HCT116 (cell line): Measurements from ENCODE around the gene GAL3ST2. TPM values are rescaled to one million over a fixed set of nuclear protein-coding genes. Genes with fewer than 3 reads are reported as not detected.

ENCODE experiments used
- ATAC-seq: fragments of 200-7000 bp; cut with Tn5 transposase; 2 replicates; pipeline ENCODE4 v1.9.1; 2020; ENCODE audit warnings: mild to moderate bottlenecking, moderate library complexity
- BruUV-seq: library from RNA; stranded (reverse); fragments of 400-500 nt; replicated peaks from 2 replicates; lab custom pipeline; 2021; lab: Mats Ljungman, UMichigan
- CTCF ChIA-PET: fragments of 300-600 bp; sonication (Branson Sonifier 250); formaldehyde crosslinking; loops from one replicate; lab custom pipeline; 2021; ENCODE audit warnings: antibody characterized with exemption; lab: Charles Lee
- POLR2A ChIA-PET: fragments of 300-600, 350-600 bp; sonication (Branson Sonifier 250); formaldehyde crosslinking; loops from one replicate; lab custom pipeline; 2021; ENCODE audit warnings: antibody characterized with exemption; lab: Charles Lee
- RAD21 ChIA-PET, 2 experiments: fragments of 300-600 bp; sonication (Branson Sonifier 250); formaldehyde crosslinking; loops; one replicate each; lab custom pipeline; 2023; ENCODE audit warnings: low total read pairs in 2 of 2; ENCODE audit not compliant: uncharacterized antibody in 2 of 2, unreplicated experiment in 2 of 2, low non-redundant PET in 1 of 2; lab: Charles Lee
- DNase-seq: peaks from one replicate; pipeline ENCODE4 v3.0.0-alpha.2; 2010; ENCODE audit warnings: low read depth, low spot score
- H2AFZ ChIP-seq: fragments of 200-600 bp; shearing (Covaris generic), sonication (generic); 2 replicates; pipeline ENCODE4 v1.6.1; 2017; ENCODE audit warnings: low read depth, mixed run types, mixed read lengths, antibody characterized with exemption, low read length; ENCODE audit not compliant: poor library complexity, severe bottlenecking
- H3K27ac ChIP-seq: 2 replicates; pipeline ENCODE4 v1.5.1; 2012; ENCODE audit warnings: low read depth, low read length
- H3K27me3 ChIP-seq: fragments of 200-600 bp; sonication (generic); 2 replicates; pipeline ENCODE4 v1.6.1; 2016; ENCODE audit warnings: mixed run types, low read length, mixed read lengths; ENCODE audit not compliant: insufficient read depth
- H3K36me3 ChIP-seq, 2 experiments: fragments of 200-500 bp in 1 of 2; fragments of 200-600 bp in 1 of 2; sonication (Bioruptor generic) in 1 of 2; sonication (generic) in 1 of 2; 2 replicates each; pipeline versions ENCODE4 v1.5.1 to v1.6.1; 2014 to 2016; ENCODE audit warnings: low read length in 2 of 2, inconsistent platforms in 1 of 2, mixed read lengths in 1 of 2, mixed run types in 1 of 2; ENCODE audit not compliant: insufficient read depth in 2 of 2, control insufficient read depth in 1 of 2
- H3K4me1 ChIP-seq, 2 experiments: fragments of 200-600 bp in 1 of 2; sonication (generic) in 1 of 2; 2 replicates each; pipeline versions ENCODE4 v1.5.1 to v1.6.1; 2012 to 2017; ENCODE audit warnings: low read length in 2 of 2, inconsistent platforms in 1 of 2, mild to moderate bottlenecking in 1 of 2, mixed read lengths in 1 of 2, mixed run types in 1 of 2, moderate library complexity in 1 of 2; ENCODE audit not compliant: insufficient read depth in 2 of 2, control insufficient read depth in 1 of 2
- H3K4me2 ChIP-seq: fragments of 200-600 bp; sonication (generic); 2 replicates; pipeline ENCODE4 v1.6.1; 2017; ENCODE audit warnings: mixed run types, low read length, mixed read lengths
- H3K4me3 ChIP-seq, 2 experiments: fragments of 200-600 bp in 1 of 2; sonication (generic) in 1 of 2; replicated peaks in 1 of 2; 2 replicates each; pipeline ENCODE4 v1.5.1; 2011 to 2016; ENCODE audit warnings: low read length in 2 of 2, control low read depth in 1 of 2, low read depth in 1 of 2, mild to moderate bottlenecking in 1 of 2, mixed read lengths in 1 of 2, mixed run types in 1 of 2
- H3K79me2 ChIP-seq: fragments of 200-600 bp; sonication (generic); 2 replicates; pipeline ENCODE4 v1.6.1; 2017; ENCODE audit warnings: mild to moderate bottlenecking, mixed run types, low read length, moderate library complexity, mixed read lengths; ENCODE audit not compliant: insufficient read depth
- H3K9ac ChIP-seq: fragments of 200-600 bp; sonication (generic); 2 replicates; pipeline ENCODE4 v1.6.1; 2016; ENCODE audit warnings: low read length, mixed read lengths
- H3K9me2 ChIP-seq: fragments of 200-600 bp; sonication (generic), shearing (Covaris generic); 2 replicates; pipeline ENCODE4 v1.6.1; 2017; ENCODE audit warnings: mixed run types, mild to moderate bottlenecking, moderate library complexity; ENCODE audit not compliant: insufficient read depth
- H3K9me3 ChIP-seq, 2 experiments: fragments of 200-500 bp in 1 of 2; fragments of 200-600 bp in 1 of 2; sonication (Bioruptor generic) in 1 of 2; sonication (generic) in 1 of 2; 2 replicates each; pipeline ENCODE4 v1.6.1; 2014 to 2017; ENCODE audit warnings: low read length in 2 of 2, mixed read lengths in 2 of 2, inconsistent platforms in 1 of 2, low read depth in 1 of 2, mild to moderate bottlenecking in 1 of 2, mixed run types in 1 of 2, moderate library complexity in 1 of 2; ENCODE audit not compliant: control insufficient read depth in 1 of 2, insufficient read depth in 1 of 2
- H4K20me1 ChIP-seq: fragments of 200-600 bp; sonication (generic), shearing (Covaris generic); 2 replicates; pipeline ENCODE4 v1.6.1; 2017; ENCODE audit warnings: mixed run types, mild to moderate bottlenecking, moderate library complexity; ENCODE audit not compliant: insufficient read depth
- EGR1 ChIP-seq: IDR thresholded peaks from 2 replicates; pipeline ENCODE4 v1.6.1; 2012; ENCODE audit warnings: low read depth
- ELF1 ChIP-seq: IDR thresholded peaks from 2 replicates; pipeline ENCODE4 v1.6.1; 2012; ENCODE audit warnings: low read depth, borderline replicate concordance
- EZH2phosphoT487 ChIP-seq: fragments of 200-600 bp; IDR thresholded peaks from 2 replicates; pipeline ENCODE4 v1.6.1; 2018; ENCODE audit warnings: antibody characterized with exemption, borderline replicate concordance
- MAX ChIP-seq: IDR thresholded peaks from 2 replicates; pipeline ENCODE4 v1.6.1; 2012
- SP1 ChIP-seq: IDR thresholded peaks from 2 replicates; pipeline ENCODE4 v1.6.1; 2012; ENCODE audit warnings: low read depth
- TCF7L2 ChIP-seq: IDR thresholded peaks from 2 replicates; pipeline ENCODE4 v1.7.0; 2011; ENCODE audit warnings: borderline replicate concordance, inconsistent platforms; ENCODE audit not compliant: insufficient read depth, insufficient read length; ENCODE audit errors: extremely low read depth
- ZFX ChIP-seq: fragments of 450-650 bp; IDR thresholded peaks from 2 replicates; pipeline ENCODE4 v1.6.1; 2017
- intact Hi-C: fragments of 100-400 bp; cut with micrococcal nuclease; formaldehyde crosslinking; loops from 2 replicates; pipeline ENCODE4 v1.10.0; 2022
- total RNA-seq: library from RNA; stranded (reverse); gene quantifications from one replicate; pipeline ENCODE4 v1.2.1, GENCODE V29; 2021; ENCODE audit not compliant: unreplicated experiment

GAL3ST2 gene
- total RNA-seq, 1 experiment from 2014 or later = 0.44 TPM

DNA sequence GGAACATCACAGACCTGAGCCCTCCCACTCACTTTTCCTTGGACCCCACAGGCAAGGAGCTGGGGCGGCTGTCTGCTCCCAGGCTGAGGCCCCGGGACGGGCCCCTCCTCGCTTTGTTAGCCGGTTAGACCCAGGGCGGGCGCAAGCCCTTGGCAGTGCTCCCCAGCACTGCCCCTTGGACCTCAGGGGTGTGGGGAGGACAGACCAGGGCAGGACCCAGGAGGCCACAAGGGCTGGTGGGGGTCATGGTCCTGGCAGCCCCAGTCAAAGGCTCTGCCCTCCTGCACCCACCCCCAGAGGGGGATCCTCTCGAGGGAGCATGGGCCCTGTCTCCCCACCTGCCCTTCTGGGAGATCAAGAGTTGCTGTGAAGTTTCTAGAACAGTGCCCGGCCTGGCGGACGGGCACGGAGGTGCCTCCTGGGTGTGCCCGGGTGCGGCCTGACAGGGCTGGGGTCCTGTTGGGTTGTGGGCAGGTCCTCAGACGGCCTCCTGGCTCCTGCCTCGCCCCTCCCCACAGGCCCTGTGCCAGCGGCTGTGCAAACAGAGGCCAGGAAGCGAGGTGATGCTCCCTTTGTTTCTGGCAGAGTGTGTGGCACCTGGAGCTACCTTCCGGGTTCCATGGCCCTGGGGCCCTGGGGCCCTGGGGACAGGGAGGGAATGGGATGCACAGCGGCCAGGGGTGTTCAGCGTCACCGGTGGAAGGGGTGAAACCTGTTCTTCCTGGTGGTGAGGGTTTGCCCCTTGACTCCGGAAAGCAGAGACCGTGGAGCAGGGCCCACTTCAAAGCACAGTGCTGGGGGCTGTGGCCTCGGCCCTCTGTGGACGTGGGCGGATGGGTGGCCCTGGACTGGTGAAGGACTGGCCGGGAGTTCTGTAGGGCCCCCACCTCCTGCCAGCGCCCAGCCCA, 2.9 kb upstream of the GAL3ST2 start (continued):
- TF ChIP-seq ELF1 = no peak
- TF ChIP-seq EZH2phosphoT487 = no peak

DNA sequence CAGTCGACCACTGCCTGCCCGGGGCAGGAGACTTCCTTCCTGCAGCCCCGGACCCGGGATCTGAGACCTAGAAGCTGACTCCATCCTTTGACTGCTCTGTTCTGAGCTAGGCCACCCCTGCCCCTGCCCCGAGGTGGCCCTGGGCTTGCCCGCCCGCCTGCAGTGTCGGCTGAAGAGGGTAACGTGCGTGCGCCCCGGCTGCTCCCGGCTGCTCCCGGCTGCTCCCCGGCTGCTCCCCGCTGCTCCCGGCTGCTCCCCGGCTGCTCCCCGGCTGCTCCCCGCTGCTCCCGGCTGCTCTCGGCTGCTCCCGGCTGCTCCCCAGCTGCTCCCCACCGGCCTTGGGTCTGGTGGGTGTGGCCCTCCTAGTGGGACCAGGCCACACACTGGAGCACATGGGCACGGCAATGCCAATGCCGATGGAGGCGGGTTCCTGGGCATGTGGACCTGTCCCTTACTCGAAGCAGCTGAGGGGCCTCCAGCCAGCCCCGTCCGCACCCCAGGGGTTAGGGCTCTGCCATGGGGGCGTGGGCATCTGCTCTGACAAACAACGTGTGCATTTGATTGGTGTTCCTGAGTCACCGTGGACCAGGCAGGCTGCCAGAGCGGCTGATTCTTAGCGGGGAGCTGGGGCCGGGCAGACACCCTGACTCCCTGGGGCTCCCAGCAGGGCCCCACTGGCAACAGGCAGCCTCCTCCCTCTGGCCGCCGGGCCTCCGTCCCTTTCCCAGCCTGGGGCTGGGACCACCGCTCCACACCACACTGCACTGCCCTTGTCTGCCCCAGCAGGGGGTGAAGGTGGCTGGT, 2.0 kb upstream of the GAL3ST2 start:
- peaks cover 16 to 31% of the 10 kb centered on the region in 2 experiments for H3K4me1 ChIP-seq
- H3K27me3 ChIP-seq = no peaks in the 10 kb centered on the region
- CTCF ChIA-PET = no interaction called here
- H3K9me3 ChIP-seq = no peaks in the 10 kb centered on the region
- DNase-seq = peak; percentile 29
- POLR2A ChIA-PET = no interaction called here
- H3K36me3 ChIP-seq = no peaks in the 10 kb centered on the region
- RAD21 ChIA-PET = interaction anchor here in 1 of 2 experiments (0.5 kb wide), 1 partner anchor 77 kb away, joined by 4 read pairs; no protein-coding TSS in a partner anchor
- no peaks in the 10 kb centered on the region for H4K20me1 ChIP-seq
- no peaks in the 10 kb centered on the region for H3K9me2 ChIP-seq
- peak overlapping the region; percentile 73 for H3K4me2 ChIP-seq
- H3K79me2 ChIP-seq = no peaks in the 10 kb centered on the region
- ATAC-seq = peak; percentile 82
- H3K9ac ChIP-seq = peak overlapping the region; percentile 45
- no TSS peak for BruUV-seq
- intact Hi-C loops = no loop called here
- H3K4me3 ChIP-seq = peak overlapping the region in 1 of 2 experiments; percentile 37; a peak in 2 of 4 replicates
- peak overlapping the region; percentile 14; the same call in 1 of the 2 replicates for H3K27ac ChIP-seq
- TF ChIP-seq SP1 (no peak), ZFX (no peak), TCF7L2 (no peak), MAX (peak; percentile 62; the same call in 1 of the 2 replicates), EGR1 (no peak)
- no peak overlapping the region for H2AFZ ChIP-seq
